Activated naive CD4-positive, alpha-beta T cell treated with anti-CD3 and anti-CD28 coated beads, Interleukin-2, amount 10 ng/mL, durations not matched to agents 7 days and 5 days (primary cell): ENCODE data around the gene PIAS2.
"Not testable (repeated sequence)": the region's sequence is repeated elsewhere in the genome, so short reads cannot be mapped to it uniquely, and the experiment has no call there.

Source experiments
- CTCF ChIA-PET: fragments of 350-600 bp; sonication (Branson Sonifier 250); formaldehyde crosslinking; loops from one replicate; lab custom pipeline; 2021; ENCODE audit warnings: antibody characterized with exemption; lab: Charles Lee
- DNase-seq: peaks from one replicate; pipeline ENCODE4 v3.0.0-alpha.2; 2020
- H3K27ac Mint-ChIP-seq: one replicate; pipeline ENCODE4 v1.8.0; 2021; ENCODE audit warnings: mild to moderate bottlenecking, moderate library complexity, mixed read lengths
- H3K27me3 Mint-ChIP-seq: one replicate; pipeline ENCODE4 v1.8.0; 2021; ENCODE audit warnings: mild to moderate bottlenecking, mixed read lengths
- H3K36me3 Mint-ChIP-seq: one replicate; pipeline ENCODE4 v1.8.0; 2021; ENCODE audit warnings: mixed read lengths
- H3K4me1 Mint-ChIP-seq: one replicate; pipeline ENCODE4 v1.8.0; 2021; ENCODE audit warnings: mixed read lengths
- H3K4me3 Mint-ChIP-seq: one replicate; pipeline ENCODE4 v1.8.0; 2021; ENCODE audit warnings: mild to moderate bottlenecking, moderate library complexity, mixed read lengths
- H3K9me3 Mint-ChIP-seq: one replicate; pipeline ENCODE4 v1.8.0; 2021; ENCODE audit warnings: mixed read lengths

Gene PIAS2

DNA sequence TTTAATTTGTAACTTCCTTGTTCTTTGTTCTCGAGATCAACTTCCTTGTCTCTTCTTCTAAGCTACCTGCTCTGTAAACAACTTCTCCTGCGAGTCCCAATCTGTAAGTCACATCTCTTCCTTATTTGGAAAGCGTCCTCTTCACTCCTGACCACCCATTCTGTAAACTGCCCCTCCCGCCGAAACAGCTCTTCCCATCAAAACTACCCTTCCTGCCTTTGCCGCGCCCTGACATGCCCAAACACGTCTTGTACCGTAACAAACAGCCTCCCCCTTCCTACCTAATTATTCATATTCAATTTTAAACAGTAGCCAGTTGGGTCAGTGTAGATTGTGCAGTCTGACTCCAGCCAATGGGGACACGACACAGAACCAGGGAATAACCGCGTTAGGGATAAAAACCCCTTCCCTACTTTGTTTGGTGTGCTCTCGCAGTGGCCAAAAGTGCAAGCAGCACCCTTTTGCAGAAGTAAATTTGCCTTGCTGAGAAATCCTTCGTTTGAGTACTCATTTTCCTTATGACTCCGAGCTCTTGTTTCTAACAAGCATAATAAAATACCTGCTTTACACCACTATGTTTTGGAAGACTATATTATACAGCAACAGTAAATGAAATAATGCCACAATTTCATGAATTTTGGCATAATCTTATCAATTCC lies 39.8 kb downstream of the PIAS2 start:
- CTCF ChIA-PET: no interaction called here
- no peak overlapping the region for H3K4me3 Mint-ChIP-seq

DNA sequence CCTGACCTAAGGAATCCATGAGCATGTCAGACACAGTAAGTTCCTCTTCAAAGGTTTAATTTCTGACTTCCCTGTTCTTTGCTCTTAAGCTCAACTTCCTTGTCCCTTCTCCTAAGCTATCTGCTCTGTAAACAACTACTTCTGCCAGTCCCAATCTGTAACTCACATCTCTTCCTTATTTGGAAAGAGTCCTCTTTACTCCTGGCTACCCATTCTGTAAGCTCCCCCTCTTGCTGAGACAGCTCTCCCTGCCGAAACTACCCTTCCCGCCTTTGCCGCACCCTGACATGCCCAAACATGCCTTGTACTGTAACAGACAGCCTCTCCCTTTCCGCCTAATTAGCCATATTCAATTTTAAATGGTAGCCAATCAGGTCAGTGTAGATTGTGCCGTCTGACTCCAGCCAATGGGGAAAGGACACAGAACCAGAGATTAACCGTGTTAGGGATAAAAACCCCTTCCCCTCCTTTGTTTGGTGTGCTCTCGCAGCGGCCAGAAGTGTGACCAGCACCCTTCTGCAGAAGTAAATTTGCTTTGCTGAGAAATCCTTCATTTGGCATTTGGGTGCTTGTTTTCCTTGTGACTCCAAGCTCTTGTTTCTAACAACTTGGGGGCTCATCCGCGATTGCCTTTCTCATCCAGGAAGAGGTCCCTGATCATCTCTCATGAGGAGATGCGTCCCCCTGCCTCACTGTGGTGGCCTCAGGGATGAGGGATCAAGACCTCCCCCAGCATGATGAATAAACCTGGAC lies 49.0 kb downstream of the PIAS2 start:
- CTCF ChIA-PET: no interaction called here
- no peak overlapping the region for H3K27ac Mint-ChIP-seq
- H3K9me3 Mint-ChIP-seq: peaks cover 31% of the 10 kb centered on the region
- no peaks in the 10 kb centered on the region for H3K27me3 Mint-ChIP-seq
- peaks cover 15% of the 10 kb centered on the region for H3K4me1 Mint-ChIP-seq
- H3K36me3 Mint-ChIP-seq: peaks cover 39% of the 10 kb centered on the region
- no peak for DNase-seq
- H3K4me3 Mint-ChIP-seq: no peak overlapping the region

More for the DNA sequence above, 39.8 kb downstream of the PIAS2 start:
- H3K36me3 Mint-ChIP-seq: peaks cover 72% of the 10 kb centered on the region
- peaks cover 40% of the 10 kb centered on the region for H3K9me3 Mint-ChIP-seq
- peak overlapping the region; percentile 20 for H3K27ac Mint-ChIP-seq
- no peaks in the 10 kb centered on the region for H3K27me3 Mint-ChIP-seq
- DNase-seq: no peak
- H3K4me1 Mint-ChIP-seq: peaks cover 18% of the 10 kb centered on the region

DNA sequence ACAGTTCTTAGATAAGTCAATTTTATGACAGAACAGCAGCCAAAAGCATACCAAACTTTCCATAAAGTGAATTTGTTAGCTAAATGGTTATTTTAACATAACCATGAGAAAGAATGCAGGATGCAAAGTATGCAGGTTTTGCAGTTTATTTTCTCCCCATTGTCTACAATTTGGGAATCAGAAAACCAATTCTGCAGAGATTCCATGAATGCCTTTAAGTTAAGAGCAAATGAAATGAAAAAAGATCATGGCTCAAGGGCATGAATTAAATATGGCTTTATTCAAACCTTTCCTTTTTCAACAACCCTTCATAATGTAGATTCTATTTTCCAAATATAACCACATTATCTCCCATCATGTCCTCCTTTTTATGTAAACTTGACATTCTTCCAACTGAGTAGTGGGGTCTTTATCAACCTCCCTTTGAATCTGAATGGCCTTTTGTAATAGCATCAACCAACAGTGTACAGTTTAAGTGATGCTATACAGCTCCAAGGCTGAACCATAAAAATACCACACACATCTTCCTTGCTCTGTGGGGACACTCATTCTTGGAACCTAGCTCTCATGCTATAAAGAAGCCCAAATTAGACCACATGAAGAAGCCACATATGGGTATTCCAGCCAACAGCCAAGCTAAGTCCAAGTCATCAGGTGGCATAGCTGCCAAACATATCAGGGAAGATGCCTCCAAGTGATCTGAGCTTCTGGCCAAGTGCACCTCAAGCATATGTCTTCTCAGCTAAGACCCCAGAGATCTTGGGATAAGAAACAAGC lies 49.8 kb downstream of the PIAS2 start:
- H3K4me3 Mint-ChIP-seq: no peak overlapping the region
- no peaks in the 10 kb centered on the region for H3K27me3 Mint-ChIP-seq
- CTCF ChIA-PET: no interaction called here
- peaks cover 10% of the 10 kb centered on the region for H3K4me1 Mint-ChIP-seq
- DNase-seq: no peak
- H3K36me3 Mint-ChIP-seq: peaks cover 33% of the 10 kb centered on the region
- peaks cover 31% of the 10 kb centered on the region for H3K9me3 Mint-ChIP-seq
- H3K27ac Mint-ChIP-seq: no peak overlapping the region

DNA sequence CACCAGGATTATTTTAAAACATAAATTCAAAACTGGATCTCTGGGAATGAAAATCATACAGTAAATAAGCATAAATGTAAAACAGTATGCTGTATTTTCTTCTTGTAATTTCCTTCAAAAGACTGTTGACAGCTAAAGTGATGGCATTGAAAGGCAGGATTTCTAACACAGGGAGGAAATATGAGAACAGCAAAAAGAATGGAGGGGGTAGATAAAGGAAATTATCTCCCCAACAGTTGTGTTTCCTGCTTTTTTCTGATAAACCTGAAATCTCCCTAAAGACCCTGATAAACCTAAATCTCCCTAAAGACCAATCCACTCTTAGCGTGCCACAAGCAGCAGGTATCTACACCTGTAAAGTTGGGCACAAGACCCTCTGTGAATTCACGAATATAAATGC lies 50.8 kb downstream of the PIAS2 start:
- Mint-ChIP-seq H3K9me3 (peaks cover 31% of the 10 kb centered on the region), H3K27me3 (no peaks in the 10 kb centered on the region), H3K27ac (no peak overlapping the region), H3K36me3 (peaks cover 34% of the 10 kb centered on the region), H3K4me1 (peaks cover 10% of the 10 kb centered on the region), H3K4me3 (no peak overlapping the region)
- CTCF ChIA-PET: no interaction called here
- DNase-seq: no peak

DNA sequence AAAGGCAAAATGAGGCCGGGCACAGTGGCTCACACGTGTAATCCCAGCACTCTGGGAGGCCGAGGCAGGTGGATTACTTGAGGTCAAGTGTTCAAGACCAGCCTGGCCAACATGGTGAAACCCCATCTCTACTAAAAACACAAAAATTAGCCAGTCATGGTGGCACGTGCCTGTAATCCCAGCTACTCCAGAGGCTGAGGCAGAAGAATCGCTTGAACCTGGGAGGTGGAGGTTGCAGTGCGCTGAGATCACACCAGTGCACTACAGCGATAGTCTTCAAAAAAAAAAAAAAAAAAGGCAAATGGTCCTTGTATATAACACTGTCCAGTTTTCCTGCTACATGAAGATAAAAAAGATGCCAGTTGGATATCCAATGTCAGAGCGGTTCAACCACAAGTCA lies 52.1 kb downstream of the PIAS2 start:
- CTCF ChIA-PET: interaction anchor here (0.7 kb wide), 1 partner anchor 503 kb away, joined by 3 read pairs; no protein-coding TSS in a partner anchor
- DNase-seq, H3K27ac Mint-ChIP-seq, H3K4me3 Mint-ChIP-seq, H3K27me3 Mint-ChIP-seq: not testable (repeated sequence)
- H3K4me1 Mint-ChIP-seq: peaks cover 10% of the 10 kb centered on the region
- H3K9me3 Mint-ChIP-seq: peaks cover 24% of the 10 kb centered on the region
- peaks cover 34% of the 10 kb centered on the region for H3K36me3 Mint-ChIP-seq

DNA sequence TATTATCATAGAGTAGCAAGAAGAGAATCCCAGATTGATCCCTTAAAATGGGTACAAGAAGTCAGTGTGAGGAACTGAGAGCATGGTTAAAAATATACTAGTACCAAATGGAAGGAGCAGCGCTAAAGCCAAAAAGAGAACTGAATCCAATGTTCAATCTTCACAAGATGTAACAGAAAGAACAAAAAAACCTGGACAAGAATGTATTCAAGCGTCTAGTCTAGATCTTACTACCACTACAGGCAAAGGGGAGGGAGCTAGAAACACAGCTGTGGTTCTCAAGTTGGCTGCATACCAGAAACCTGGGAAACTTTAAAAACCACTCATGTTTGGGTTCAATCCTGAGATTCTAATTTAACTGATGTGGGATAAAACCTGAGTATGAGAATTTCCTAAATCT lies 57.5 kb downstream of the PIAS2 start:
- no peaks in the 10 kb centered on the region for H3K9me3 Mint-ChIP-seq
- no peak for DNase-seq
- H3K27ac Mint-ChIP-seq: no peak overlapping the region
- CTCF ChIA-PET: no interaction called here
- H3K4me1 Mint-ChIP-seq: peaks cover 4% of the 10 kb centered on the region
- no peaks in the 10 kb centered on the region for H3K27me3 Mint-ChIP-seq
- H3K36me3 Mint-ChIP-seq: peaks cover 35% of the 10 kb centered on the region
- H3K4me3 Mint-ChIP-seq: no peak overlapping the region

DNA sequence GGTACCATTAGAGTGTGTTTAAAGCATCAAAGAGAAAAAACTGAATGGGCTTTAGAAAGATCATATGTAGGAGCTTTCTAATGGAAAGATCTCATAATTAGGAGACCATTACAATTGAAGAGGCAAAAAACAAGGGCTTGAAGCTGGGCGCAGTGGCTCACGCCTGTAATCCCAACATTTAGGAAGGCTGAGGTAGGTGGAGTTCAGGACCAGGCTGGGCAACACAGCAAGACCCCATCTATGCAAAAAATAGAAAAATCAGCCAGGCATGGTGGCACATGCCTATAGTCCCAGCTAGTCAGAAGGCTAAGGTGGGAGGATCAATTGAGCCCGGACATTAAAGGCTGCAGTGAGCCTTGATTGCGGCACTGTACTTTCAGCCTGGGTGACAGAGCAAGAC lies 59.0 kb downstream of the PIAS2 start:
- CTCF ChIA-PET: no interaction called here
- Mint-ChIP-seq H3K27ac (no peak overlapping the region), H3K9me3 (no peaks in the 10 kb centered on the region), H3K4me3 (no peak overlapping the region), H3K36me3 (peaks cover 35% of the 10 kb centered on the region), H3K27me3 (no peaks in the 10 kb centered on the region), H3K4me1 (peaks cover 4% of the 10 kb centered on the region)
- no peak for DNase-seq

DNA sequence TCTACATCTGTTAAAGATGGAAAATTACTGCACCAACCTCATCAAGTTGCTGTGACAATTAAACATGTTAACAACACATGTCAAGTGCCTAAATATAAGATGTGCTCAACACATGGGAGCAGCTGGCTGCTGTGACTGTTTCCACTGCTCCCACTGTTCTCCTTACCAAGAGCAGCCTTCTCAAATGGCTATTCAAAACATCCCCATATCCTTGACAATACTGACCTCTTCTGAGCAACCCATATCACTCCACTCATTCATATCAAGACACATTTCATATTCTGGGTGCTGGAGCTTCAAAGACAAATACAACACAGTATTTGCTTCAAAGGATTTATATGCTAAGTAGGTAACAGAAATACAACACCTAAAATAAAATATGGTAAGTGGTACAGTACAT lies 60.3 kb downstream of the PIAS2 start:
- DNase-seq: no peak
- H3K27ac Mint-ChIP-seq: no peak overlapping the region
- H3K4me3 Mint-ChIP-seq: no peak overlapping the region
- H3K4me1 Mint-ChIP-seq: peaks cover 4% of the 10 kb centered on the region
- peaks cover 40% of the 10 kb centered on the region for H3K36me3 Mint-ChIP-seq
- no peaks in the 10 kb centered on the region for H3K9me3 Mint-ChIP-seq
- CTCF ChIA-PET: no interaction called here
- H3K27me3 Mint-ChIP-seq: no peaks in the 10 kb centered on the region

DNA sequence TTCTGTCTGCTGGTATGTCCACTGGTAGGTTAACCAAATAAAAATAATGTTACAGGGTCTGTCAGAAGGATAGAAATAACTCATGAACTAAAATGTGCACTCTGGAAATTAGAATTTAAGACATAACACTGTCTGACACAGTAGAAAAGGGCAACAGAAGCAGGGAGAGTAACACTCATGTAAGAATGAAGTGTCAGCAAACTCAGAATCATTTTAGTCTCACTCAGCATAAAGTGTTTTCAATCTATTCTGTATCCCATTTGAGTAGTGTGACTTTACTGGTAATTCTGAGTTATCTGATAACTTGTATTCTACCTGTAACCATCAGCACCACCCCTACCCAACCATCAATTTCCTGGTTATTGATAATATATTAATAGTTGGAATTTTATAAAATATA lies 68.3 kb downstream of the PIAS2 start:
- H3K4me1 Mint-ChIP-seq: no peaks in the 10 kb centered on the region
- DNase-seq: no peak
- H3K27me3 Mint-ChIP-seq: no peaks in the 10 kb centered on the region
- peaks cover 11% of the 10 kb centered on the region for H3K36me3 Mint-ChIP-seq
- CTCF ChIA-PET: no interaction called here
- H3K4me3 Mint-ChIP-seq: no peak overlapping the region
- H3K27ac Mint-ChIP-seq: no peak overlapping the region
- H3K9me3 Mint-ChIP-seq: no peaks in the 10 kb centered on the region

DNA sequence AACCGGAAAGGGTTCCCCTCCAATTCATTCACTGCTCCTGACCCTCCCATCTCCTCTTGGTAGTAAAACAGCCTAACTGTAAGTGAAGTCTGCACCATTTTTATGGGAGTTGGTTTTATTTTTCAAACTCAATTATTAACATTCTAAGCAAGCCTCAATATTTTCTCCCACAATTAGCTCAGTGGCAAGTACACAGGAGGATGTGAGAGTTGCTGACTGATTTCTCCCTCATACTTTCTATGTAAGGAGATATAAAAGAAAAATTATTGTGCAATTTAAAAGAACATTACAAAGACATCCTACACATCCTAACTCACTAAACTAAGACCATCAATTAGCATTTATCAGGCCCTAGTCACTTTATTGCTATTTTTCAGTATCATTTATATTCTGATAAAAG lies 73.9 kb downstream of the PIAS2 start:
- H3K4me1 Mint-ChIP-seq: no peaks in the 10 kb centered on the region
- no peak overlapping the region for H3K27ac Mint-ChIP-seq
- H3K27me3 Mint-ChIP-seq: no peaks in the 10 kb centered on the region
- no peaks in the 10 kb centered on the region for H3K9me3 Mint-ChIP-seq
- no peak overlapping the region for H3K4me3 Mint-ChIP-seq
- peaks cover 19% of the 10 kb centered on the region for H3K36me3 Mint-ChIP-seq
- CTCF ChIA-PET: no interaction called here
- DNase-seq: no peak

DNA sequence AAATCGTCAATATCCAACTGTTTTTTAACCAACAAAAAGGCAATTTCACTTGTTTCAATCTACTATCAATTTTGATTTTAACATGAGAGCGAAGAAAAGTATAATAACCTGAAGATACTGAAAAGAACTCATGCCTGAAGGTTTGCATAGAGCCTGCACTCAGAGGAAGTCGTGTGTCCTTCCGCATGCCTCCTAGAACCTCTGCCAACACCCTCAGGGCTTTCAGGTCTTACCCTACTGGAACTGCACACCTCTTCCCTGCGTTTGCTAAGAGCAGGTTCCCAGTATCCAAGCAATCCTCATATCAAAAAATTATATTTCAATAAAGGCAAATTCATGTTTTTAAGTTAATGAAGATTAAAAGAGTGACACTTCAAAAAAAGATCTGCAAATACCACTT lies 74.7 kb downstream of the PIAS2 start:
- CTCF ChIA-PET: no interaction called here
- no peak overlapping the region for H3K27ac Mint-ChIP-seq
- no peak overlapping the region for H3K4me3 Mint-ChIP-seq
- H3K4me1 Mint-ChIP-seq: no peaks in the 10 kb centered on the region
- no peaks in the 10 kb centered on the region for H3K9me3 Mint-ChIP-seq
- H3K27me3 Mint-ChIP-seq: no peaks in the 10 kb centered on the region
- DNase-seq: no peak
- peaks cover 19% of the 10 kb centered on the region for H3K36me3 Mint-ChIP-seq

DNA sequence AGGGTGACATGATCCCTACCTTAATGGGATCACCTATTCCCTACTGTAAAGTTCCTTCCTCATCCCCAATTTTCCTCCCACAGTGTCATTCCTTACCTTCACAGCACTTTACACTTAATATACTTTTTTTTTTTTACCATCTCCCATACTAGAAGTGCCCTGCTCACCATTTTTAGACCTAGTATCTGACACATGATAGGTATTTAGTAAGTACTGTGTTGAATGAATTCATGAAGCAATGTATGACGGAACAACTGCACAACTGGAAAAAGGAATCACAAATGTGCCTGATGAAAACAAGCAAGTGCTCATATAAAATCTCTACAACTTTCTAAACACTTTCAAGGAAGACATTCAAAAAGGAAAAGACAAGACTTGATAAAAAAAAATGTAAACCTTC lies 83.4 kb downstream of the PIAS2 start:
- Mint-ChIP-seq H3K27ac (no peak overlapping the region), H3K27me3 (no peaks in the 10 kb centered on the region), H3K4me3 (no peak overlapping the region), H3K4me1 (no peaks in the 10 kb centered on the region), H3K9me3 (no peaks in the 10 kb centered on the region), H3K36me3 (peaks cover 26% of the 10 kb centered on the region)
- no peak for DNase-seq
- CTCF ChIA-PET: no interaction called here

DNA sequence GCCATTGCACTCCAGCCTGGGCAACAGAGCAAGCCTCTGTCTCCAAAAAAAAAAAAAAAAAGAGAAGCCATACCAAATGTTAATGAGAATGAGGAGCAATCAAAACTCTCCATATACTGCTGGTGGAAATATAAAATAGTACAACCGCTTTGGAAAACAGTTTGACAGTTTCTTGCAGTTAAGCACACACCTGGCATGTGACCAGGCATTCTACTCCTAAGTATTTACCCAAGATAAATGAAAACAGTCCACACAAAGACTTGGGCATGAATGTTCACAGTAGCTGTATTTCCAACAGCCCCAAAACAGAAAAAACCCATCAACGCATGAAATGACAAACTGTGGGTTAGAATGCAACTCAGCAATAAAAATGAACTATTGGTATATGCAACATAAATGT lies 84.5 kb downstream of the PIAS2 start:
- Mint-ChIP-seq H3K27me3 (no peaks in the 10 kb centered on the region), H3K36me3 (peaks cover 33% of the 10 kb centered on the region), H3K4me1 (no peaks in the 10 kb centered on the region), H3K27ac (no peak overlapping the region), H3K4me3 (no peak overlapping the region), H3K9me3 (no peaks in the 10 kb centered on the region)
- no peak for DNase-seq
- CTCF ChIA-PET: no interaction called here

DNA sequence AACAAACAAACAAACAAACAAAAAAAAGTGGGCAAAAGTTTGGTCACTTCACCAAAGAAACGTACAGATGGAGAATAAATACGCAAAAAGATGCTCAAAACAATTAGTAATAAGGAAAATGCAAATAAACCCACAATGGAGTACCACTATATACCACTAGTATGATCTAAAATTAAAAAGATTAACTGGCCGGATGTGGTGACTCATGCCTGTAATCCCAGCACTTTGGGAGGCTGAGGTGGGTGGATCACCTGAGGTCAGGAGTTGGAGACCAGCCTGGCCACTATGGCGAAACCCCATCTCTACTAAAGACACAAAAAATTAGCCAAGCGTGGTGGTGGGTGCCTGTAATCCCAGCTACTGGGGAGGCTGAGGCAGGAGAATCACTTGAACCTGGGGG lies 84.9 kb downstream of the PIAS2 start:
- peaks cover 36% of the 10 kb centered on the region for H3K36me3 Mint-ChIP-seq
- H3K27me3 Mint-ChIP-seq, DNase-seq, H3K4me1 Mint-ChIP-seq, CTCF ChIA-PET, H3K27ac Mint-ChIP-seq, H3K9me3 Mint-ChIP-seq, H3K4me3 Mint-ChIP-seq: not testable (repeated sequence)
